ENCODE measurements around the gene SLC12A5.
"Not testable (repeated sequence)": the region's sequence is repeated elsewhere in the genome, so short reads cannot be mapped to it uniquely, and the experiment has no call there.

Gene SLC12A5

DNA sequence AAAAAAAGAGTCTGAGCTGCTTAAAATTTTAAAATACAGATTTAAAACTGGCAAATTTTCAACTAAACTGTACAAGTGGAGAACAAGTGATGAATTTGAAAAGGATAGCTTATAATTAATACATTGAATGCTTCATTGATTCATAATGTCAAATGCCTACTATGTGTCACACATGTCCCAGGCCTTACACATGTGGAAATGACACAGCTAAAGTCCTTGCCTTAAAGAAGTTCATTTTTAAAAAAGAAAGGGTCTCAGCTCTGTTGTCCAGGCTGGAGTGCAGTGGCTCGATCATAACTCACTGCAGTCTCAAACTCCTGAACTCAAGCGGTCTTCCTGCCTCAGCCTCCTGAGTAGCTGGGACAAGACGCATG, 55.8 kb downstream of the SLC12A5 start:
- no peak for DNase-seq

DNA sequence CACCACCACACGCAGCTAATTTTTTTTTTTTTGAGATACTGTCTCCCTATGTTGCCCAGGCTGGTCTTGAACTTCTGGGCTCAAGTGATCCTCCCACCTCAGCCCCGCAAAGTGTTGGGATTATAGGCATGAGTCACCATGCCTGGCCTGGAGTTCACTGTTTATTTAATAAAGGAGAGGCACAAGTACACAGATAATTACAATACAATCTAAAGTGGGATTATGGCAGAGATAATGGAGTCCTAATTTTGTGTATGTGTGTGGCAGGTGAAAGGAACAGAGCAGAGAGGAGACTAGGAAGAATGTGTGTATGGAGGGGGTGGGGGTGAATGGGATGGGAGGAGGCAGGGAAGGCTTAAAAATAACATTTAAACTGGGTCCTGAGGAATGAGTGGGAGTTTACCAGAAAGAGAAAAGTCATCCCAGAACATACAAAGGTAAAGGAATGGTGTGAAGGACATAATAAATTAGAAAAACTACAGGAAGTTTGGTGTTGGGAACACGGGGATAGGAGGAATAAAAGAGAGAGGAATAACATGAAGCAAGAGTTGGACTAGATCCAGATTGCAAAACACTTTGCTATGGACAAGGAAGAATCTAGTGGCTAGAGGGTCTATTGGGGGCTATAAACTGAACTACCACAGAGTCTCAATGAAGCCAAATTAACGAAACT, 56.3 kb downstream of the SLC12A5 start:
- DNase-seq, result no peak

DNA sequence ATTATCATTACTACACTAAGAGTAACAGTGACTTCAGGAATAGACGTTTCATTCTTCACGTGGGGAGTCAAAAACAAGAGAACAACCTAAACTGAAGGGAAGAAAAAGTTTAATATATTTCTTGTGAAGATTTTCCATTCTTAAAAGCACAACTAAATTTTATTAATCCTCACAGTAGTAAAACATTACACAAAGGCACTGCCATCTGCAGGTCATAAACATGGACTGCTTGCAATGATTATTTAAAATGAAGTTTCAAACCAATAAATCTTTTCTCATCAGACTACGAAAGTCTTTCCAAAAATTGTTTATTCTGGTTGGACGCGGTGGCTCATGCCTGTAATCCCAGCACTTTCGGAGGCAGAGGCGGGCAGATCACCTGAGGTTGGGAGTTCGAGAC, 58.1 kb downstream of the SLC12A5 start:
- DNase-seq, result no peak

DNA sequence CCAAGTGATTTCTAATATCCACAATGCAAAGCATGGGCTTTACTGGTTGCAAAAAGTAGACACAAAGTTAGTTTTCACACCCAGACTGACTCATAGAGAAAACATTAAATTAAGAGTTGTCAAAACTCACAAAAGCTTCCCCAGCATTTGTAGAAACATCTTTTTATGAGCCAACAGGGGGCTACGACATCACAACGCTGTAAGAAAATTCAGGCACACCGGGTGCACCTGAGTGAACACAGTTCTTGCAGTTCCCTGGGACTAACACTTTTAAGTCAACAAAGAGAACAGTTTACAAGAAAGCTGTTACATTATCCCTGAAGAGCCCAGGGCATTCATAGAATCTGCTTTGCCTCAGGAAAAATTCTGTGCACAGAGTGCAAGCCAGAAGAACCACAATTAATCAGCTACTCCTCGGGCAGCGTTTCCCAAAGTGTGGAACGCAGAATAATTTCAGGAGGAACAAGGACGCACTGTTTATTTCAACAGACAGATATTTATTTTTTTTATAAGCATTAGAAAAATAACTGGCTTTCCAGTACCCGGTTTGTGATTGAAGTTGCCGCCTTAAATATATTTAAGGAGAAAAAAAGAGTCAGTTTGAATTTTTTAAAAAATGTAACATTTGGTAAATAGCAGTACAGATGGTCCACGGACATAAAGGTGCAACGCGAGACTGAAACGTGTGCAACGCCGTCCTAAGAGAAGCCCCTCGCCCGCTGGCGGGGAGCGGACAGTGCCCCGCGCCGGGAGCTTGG, 59.6 kb downstream of the SLC12A5 start:
- DNase-seq, result no peak

DNA sequence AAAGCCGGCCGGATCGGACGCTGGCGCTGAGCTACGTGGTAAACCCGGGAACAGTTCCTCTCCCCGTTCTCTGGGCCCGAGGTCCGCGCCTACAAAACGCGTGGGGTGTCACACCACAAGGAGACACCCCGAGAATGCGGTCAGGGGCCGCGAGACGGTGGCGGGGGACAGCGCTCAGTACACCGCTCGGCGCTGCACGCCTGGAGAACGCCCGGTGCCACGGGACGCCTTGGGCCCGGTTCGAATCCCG, 60.1 kb downstream of the SLC12A5 start:
- no peak for DNase-seq

DNA sequence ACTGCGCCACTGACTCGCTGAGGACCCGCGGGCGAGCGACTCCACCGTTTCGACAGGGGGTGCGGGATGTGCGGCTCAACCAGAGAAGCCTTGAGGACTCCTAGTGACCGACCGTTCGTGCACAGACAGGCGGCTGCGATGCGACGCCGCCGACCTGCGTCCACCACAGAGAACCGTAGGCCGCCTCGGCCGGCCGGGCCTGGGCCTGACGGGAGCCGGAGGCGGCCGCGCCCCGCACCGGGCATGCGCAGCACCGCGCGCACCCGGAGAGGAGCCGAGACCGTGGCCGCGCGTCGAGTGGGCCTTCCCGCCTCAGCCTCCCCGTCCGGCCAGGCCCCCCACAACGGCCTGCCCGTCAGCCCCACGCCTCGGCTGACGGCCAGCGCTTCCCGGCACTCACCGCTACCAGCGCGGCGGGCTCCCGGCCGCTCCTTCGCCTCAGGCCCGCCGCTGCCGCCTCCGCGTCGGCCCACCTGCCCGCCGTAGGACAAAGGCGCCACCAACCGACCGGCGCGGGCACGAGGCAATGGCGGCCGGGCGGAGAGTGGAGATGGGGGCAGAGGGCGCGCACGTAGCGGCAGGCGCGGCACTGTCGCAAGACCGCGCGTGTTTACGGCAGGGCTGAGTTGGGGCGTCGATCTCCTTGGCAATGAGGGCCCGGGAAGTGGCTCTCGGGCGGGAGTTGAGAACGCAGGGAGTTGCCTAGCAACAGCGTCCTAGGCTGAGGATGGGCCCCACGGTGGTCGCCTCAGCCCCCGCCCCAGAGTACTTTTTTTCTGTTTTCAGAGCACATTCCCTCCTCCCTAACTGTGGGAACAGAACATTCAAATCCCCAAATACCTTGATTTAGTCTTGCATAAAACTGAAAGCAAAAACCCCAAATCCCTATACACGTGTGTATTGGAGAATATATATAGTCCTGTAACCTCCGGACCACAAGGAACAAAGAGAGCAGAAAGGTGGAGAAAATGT, 60.7 kb downstream of the SLC12A5 start, which contains the start of gene NCOA5:
NCOA5 (minus strand) TSS at position 546 of the 972 bp plus-strand sequence. CDS start 10,538 bp downstream, outside the sequence.
- DNase-seq, result peak; percentile 93

DNA sequence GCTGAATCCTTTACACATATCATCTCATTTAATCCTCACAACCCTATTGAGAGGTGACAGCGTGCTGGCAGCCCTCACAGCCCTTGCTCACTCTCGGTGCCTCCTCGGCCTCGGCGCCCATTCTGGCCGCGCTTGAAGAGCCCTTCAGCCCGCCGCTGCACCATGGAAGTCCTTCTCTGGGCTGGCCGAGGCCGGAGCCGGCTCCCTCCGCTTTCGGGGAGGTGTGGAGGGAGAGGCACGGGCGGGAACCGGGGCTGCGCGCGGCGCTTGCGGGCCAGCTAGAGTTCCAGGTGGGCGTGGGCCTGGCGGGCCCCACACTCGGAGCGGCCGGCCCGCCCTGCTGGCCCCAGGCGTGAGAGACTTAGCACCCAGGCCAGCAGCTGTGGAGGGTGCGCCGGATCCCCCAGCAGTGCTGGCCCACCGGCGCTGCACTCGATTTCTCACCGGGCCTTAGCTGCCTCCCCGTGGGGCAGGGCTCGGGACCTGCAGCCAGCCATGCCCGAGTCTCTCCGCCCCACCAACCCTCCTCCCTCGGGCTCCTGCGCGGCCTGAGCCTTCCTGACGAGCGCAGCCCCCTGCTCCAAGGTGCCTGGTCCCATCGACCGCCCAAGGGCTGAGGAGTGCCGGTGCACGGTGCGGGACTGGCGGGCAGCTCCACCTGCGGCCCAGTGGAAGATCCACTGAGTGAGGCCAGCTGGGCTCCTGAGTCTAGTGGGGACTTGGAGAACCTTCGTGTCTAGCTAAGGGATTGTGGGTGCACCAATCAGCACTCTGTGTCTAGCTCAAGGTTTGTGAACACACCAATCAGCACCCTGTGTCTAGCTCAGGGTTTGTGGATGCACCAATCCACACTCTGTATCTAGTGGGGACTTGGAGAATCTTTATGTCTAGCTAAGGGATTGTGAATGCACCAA, 62.9 kb downstream of the SLC12A5 start:
- not testable (repeated sequence) for DNase-seq

DNA sequence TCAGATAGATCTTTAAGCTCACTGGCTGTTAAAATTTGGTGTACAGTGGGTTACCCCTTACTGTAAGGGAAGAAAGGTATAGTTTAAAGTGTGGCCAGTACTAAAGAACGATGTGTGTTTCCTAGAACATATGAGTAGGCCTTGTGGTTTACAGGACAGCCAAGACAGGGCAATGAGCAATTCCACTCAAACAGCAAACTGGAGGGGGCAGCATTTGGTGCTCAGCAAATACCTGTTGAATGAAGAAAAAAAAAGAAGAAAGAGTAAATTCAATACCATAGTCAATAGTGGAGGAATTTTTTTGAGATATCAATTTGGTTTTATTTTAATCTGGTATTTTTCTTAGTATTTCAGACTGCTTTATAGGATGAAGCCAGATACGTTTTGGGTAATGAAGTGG, 64.5 kb downstream of the SLC12A5 start:
- DNase-seq, result no peak

DNA sequence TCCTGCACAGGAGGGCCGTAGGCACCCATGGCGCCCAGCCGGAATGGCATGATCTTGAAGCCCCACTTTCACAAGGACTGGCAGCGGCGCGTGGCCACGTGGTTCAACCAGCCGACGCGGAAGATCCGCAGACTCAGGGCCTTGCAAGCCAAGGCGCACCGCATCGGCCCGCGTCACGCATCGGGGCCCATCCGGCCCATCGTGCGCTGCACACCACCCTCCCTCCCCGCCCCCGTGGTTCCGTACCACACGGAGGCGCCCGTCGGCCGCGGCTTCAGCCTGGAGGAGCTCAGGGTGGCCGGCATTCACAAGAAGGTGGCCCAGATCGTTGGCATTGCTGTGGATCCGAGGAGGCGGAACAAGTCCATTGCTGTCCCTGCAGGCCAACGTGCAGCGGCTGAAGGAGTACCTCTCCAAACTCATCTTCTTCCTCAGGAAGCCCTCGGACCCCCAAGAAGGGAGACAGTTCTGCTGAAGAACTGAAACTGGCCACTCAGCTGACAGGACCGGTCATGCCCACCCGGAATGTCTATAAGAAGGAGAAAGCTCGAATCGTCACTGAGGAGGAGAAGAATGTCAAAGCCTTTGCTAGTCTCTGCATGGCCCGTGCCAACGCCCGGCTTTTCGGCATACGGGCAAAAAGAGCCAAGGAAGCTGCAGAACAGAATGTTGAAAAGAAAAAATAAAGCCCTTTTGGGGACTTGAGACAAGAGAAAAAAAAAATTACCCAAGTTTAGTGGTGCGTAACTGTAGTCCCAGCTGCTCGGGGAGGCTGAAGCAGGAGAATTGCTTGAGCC, 70.7 kb downstream of the SLC12A5 start:
- DNase-seq, result no peak

DNA sequence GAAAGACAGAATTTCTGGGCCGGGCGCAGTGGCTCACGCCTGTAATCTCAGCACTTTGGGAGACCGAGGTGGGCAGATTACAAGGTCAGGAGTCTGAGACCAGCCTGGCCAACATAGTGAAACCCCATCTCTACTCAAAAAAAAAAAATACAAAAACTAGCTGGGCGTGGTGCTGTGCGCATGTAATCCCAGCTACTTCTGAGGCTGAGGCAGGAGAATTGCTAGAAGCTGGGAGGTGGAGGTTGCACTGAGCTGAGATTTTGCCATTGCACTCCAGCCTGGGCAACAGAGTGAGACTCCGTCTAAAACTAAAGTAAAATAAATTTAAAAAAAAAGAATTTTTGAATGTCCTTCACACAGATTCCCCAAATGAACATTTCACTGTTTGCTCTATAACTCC, 71.4 kb downstream of the SLC12A5 start:
- not testable (repeated sequence) for DNase-seq

DNA sequence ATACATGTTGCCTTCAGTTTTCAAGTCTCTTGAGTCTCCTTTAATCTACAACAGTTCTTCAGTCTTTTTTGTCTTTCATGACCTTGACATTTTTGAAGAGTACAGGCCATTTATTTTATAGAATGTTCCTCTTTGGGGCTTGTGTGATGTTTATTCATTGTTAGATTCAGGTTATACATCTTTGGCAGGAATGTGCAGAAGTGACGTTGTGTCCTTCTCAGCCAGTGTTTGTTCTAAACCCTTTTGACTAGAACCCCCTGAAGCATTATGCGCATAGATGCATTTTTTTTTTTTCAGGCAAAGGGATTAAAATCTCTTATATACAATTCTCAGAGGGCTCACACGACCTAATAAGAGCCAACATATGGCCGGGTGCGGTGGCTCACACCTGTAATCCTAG, 72.0 kb downstream of the SLC12A5 start:
- DNase-seq, result no peak

DNA sequence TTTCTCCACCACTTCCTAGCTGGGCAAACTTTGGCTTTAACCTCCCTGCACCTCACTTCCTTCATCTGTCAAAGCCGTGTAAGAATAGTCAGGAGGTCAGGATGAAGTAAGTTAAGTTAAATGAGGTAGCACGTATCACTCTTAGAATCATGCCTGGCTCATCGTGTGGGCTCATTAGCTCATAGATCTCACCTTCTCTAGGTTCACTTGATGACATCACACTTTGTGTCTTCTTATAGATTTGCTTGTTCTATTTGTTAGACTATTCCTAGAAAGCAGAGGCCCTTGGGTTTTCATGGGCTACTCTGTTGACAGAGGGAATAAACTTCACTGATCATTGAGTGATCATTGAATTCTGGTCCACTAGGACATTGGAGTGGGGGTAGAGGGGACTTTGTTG, 72.9 kb downstream of the SLC12A5 start:
- no peak for DNase-seq

DNA sequence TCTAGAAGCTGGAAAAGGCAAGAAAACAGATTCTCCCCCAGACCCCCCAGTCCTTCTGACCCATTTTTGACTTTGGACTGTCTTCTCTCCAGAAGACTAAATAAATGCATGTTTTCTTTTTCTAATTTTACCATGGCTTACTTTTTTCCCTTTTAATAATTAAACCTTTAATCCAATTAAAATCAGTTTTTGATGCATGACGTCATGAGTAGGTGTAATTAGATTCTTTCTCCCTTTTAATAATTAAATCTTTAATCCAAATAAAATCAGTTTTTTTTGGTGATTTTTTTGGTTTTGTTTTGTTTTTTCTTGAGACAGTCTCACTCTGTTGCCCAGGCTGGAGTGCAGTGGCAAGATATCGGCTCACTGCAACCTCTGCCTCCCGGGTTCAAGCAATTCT, 73.9 kb downstream of the SLC12A5 start:
- no peak for DNase-seq

DNA sequence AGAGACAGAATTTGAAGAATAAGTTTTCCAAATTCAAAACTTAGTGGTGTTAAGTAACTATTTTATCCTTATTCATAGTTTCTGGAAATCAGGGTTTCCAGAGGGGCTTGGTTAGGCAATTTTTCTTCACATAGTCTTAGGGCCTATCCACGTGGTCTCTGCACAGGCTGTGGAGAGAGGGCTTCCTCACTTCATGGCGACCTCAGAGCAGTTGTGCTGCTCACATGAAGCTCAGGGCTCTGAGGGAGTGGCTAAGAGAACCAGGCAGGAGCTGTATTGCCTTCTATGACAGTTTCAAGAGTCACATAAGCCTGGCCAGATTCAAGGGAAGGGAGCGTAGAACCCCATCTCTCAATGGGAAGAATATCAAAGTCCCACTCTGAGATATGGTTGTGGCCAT, 75.2 kb downstream of the SLC12A5 start:
- no peak for DNase-seq

DNA sequence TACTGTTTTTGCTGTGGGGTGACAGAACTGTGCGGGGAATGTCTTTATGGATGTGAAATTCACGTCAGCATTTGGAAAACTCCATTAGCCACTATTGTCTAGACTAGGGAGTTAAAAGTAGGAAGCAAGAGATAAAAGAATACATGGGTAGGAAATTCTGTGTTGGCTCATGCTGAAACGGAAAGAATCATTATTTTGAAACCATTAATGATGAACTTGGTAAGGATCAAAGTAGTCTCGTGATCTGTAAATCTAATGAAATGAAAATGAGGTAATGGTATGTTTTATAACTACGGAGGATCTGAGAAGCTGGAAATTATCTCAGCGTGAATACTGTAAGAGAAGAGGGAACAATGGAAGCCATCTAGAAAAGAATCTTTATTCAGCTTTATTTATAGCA, 78.0 kb downstream of the SLC12A5 start:
- DNase-seq, result no peak

DNA sequence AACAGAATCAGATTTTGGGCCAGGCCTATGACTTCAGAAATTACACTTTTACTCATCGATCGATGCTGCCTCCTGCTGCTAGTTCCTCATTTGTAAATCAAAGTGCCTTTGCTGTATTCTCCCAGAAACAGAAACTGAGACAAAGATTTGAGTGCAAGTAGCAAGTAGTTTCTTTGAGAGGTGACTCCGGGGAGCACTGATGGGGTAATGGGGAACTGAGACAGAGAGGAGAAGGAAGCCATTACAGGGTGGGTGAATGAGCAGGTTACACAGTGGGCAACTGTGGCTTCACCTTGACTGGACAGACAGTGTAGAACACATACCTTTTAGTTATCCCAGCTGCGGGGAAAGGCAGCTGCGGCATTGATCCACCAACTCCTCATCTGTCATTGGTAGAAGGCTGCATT, 79.4 kb downstream of the SLC12A5 start:
- no peak for DNase-seq

DNA sequence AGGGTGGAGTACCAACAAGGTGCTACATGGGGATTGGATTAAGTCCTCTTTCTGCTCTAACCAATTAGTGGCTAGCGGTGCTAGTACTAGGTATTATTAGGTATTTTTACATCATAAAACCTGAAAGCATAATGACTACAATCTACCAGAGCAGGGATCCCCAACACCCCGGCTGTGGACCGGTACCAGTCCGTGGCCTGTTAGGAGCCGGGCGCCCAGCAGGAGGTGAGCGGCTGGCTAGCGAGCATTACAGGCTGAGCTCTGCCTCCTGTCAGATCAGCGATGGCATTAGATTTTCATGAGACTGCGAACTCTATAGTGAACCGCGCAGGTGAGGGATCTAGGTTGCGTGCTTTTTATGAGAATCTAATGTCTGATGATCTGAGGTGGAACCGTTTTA, 80.0 kb downstream of the SLC12A5 start:
- DNase-seq, result no peak

Data from CD4-positive, alpha-beta T cell treated with Interleukin-17A for 4 hours (primary cell).